WERI-Rb-1 (cell line): ENCODE data around the gene ELMOD1.

ENCODE experiments used
- DNase-seq: peaks from one replicate; pipeline ENCODE4 v3.0.0-alpha.2; 2020
- H3K27ac ChIP-seq: fragments of 250-450 bp; sonication (Bioruptor Pico); 2 replicates; pipeline ENCODE4 v1.5.1; 2020; ENCODE audit warnings: mild to moderate bottlenecking, moderate library complexity
- H3K27me3 ChIP-seq: fragments of 250-450 bp; sonication (Bioruptor Pico); 2 replicates; pipeline ENCODE4 v1.5.1; 2021; ENCODE audit warnings: mild to moderate bottlenecking, low read depth, moderate library complexity; ENCODE audit not compliant: insufficient read depth, severe bottlenecking
- H3K36me3 ChIP-seq: fragments of 250-450 bp; sonication (Bioruptor Pico); 2 replicates; pipeline ENCODE4 v1.5.1; 2020; ENCODE audit warnings: mild to moderate bottlenecking, moderate library complexity
- H3K4me3 ChIP-seq: 2 replicates; pipeline ENCODE4 v1.5.1; 2011; ENCODE audit warnings: low read depth, mild to moderate bottlenecking, control low read depth, low read length
- H3K9me3 ChIP-seq: fragments of 250-450 bp; sonication (Bioruptor Pico); 2 replicates; pipeline ENCODE4 v1.5.1; 2021; ENCODE audit warnings: mild to moderate bottlenecking, moderate library complexity; ENCODE audit not compliant: severe bottlenecking
- TF ChIP-seq, protein P1 (sequence below): IDR thresholded peaks from 2 replicates; pipeline ENCODE4 v1.5.1; 2011; ENCODE audit warnings: low read depth, mild to moderate bottlenecking, control low read depth, inconsistent platforms, low read length

Gene ELMOD1

DNA sequence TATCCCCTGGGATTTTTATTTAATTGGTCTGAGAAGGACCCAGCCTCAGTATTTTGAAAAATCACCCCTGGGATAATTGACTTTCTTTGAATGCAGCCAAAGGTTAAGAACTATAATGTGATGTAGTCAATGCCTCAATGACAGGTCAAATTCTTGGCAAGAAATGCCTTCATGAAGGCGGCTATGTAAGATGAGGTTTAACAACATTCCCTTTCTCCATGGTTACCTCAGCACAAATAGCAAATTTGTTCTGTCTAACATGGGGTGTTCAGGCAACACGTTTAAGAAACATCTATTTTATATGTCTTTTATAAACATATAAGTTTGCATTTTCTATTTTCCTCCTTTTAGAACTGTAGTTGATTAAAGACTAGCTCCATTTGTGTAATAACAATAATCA, 115.6 kb downstream of the ELMOD1 start:
- Histone ChIP-seq H3K27ac (no peak overlapping the region), H3K4me3 (no peak overlapping the region), H3K36me3 (no peaks in the 10 kb centered on the region), H3K9me3 (no peaks in the 10 kb centered on the region), H3K27me3 (no peaks in the 10 kb centered on the region)
- no peak for DNase-seq
- TF ChIP-seq, protein P1, sequence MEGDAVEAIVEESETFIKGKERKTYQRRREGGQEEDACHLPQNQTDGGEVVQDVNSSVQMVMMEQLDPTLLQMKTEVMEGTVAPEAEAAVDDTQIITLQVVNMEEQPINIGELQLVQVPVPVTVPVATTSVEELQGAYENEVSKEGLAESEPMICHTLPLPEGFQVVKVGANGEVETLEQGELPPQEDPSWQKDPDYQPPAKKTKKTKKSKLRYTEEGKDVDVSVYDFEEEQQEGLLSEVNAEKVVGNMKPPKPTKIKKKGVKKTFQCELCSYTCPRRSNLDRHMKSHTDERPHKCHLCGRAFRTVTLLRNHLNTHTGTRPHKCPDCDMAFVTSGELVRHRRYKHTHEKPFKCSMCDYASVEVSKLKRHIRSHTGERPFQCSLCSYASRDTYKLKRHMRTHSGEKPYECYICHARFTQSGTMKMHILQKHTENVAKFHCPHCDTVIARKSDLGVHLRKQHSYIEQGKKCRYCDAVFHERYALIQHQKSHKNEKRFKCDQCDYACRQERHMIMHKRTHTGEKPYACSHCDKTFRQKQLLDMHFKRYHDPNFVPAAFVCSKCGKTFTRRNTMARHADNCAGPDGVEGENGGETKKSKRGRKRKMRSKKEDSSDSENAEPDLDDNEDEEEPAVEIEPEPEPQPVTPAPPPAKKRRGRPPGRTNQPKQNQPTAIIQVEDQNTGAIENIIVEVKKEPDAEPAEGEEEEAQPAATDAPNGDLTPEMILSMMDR = no peak

DNA sequence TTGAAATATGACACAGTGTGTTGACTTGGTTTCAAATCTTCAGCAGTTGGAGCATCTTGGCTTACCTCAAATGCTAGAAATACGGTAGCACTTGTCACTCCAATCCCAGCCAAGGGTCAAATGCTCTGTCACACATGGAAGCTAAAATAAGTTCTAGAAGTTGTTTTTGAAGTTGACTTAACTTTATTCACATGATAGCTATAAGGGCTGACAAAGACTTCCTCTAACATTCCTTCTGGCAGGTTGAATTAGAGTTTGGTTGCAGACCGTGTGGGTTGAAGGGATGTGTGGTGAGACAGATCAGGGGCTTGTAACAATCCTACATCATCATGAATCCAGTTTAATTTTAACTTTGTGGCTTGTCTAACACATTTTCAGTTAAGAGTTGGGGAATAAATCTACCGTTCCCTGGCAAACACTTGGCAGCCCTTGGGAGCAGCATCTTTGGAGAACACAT, 116.3 kb downstream of the ELMOD1 start:
- Histone ChIP-seq H3K27me3 (no peaks in the 10 kb centered on the region), H3K27ac (no peak overlapping the region), H3K9me3 (no peaks in the 10 kb centered on the region), H3K4me3 (no peak overlapping the region), H3K36me3 (no peaks in the 10 kb centered on the region)
- DNase-seq = no peak
- TF ChIP-seq, protein P1 = no peak

- Histone ChIP-seq H3K36me3 (no peaks in the 10 kb centered on the region), H3K27me3 (no peaks in the 10 kb centered on the region), H3K9me3 (no peaks in the 10 kb centered on the region), H3K4me3 (no peak overlapping the region), H3K27ac (no peak overlapping the region)
- DNase-seq = no peak
- TF ChIP-seq, protein P1 = no peak
Observed at GRCh38 chr11:107707807-107708206, 116.9 kb downstream of the ELMOD1 start.

- Histone ChIP-seq H3K36me3 (no peaks in the 10 kb centered on the region), H3K9me3 (no peaks in the 10 kb centered on the region), H3K27me3 (no peaks in the 10 kb centered on the region), H3K4me3 (no peak overlapping the region), H3K27ac (no peak overlapping the region)
- DNase-seq = no peak
- TF ChIP-seq, protein P1 = no peak
Observed at GRCh38 chr11:107708792-107709191, 117.8 kb downstream of the ELMOD1 start.

DNA sequence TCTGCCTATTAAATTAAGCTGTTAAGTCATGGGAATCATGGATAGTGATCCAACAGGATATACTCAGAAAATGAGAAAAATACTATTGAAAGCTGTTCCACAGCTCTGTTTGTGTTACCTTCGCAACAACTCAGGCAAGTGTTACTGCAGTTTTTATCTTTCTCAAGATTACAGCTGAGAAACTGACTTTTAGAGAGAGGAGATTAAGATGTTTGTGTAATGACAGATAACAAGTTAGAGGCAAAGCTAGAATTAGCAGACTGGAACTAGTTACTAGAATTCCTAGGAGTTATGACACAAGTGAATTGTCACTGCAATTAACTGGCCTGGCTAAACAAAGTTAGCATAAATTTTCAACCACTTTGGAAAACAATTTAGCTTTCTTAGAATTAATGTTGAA, 119.4 kb downstream of the ELMOD1 start:
- Histone ChIP-seq H3K27me3 (no peaks in the 10 kb centered on the region), H3K4me3 (no peak overlapping the region), H3K36me3 (no peaks in the 10 kb centered on the region), H3K9me3 (no peaks in the 10 kb centered on the region), H3K27ac (no peak overlapping the region)
- TF ChIP-seq, protein P1 = no peak
- no peak for DNase-seq
